ENCODE results near the gene SLC4A3.

Gene SLC4A3

DNA sequence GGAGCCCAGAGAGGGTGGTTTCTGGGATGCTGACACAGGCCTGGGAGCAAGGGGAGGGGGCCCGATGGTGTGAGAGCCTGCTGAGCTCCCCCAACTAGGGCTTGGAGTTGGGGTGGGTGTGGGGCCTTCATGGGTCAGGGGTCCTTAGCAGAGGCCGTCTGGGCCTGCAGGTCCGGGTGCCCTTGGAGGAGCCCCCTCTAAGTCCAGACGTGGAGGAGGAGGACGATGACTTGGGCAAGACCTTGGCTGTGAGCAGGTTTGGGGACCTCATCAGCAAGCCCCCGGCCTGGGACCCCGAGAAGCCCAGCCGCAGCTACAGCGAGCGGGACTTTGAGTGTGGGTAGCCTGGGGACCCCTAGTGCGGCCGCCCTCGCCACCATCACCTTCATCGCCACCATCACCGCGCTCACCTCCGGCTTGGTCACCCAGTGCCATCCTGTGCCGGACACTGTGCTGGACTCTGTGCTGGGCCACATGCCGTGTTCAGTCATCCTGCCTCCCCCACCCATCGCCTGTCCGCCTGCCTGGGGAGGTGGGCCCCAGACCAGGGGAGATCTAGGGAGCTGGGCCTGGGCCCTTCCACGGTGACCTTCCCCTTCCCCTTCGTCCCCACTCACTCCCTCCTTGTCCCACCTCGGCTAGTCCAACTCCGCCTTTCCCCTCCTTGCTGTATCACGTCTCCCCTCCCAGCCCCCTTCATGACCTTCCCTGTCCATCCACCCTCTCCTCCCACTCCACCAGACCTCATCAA is 980 bp downstream of the SLC4A3 start:
- Histone ChIP-seq H3K27ac (no peak overlapping the region), H3K9me3 (no peaks in the 10 kb centered on the region), H3K27me3 (peaks cover 76% of the 10 kb centered on the region), H3K4me3 (ENCODE audit: low read depth in 1 of 2, low read length in 1 of 2) (no peak overlapping the region), H3K36me3 (no peaks in the 10 kb centered on the region), H3K4me1 (ENCODE audit: control insufficient read depth in 1 of 2, insufficient read depth in 1 of 2, low read depth in 1 of 2, low read length in 1 of 2) (peaks cover 0 to 3% of the 10 kb centered on the region in 2 experiments)
- TF ChIP-seq CTCF (IDR thresholded peaks at IDR 0.05), result no peak

DNA sequence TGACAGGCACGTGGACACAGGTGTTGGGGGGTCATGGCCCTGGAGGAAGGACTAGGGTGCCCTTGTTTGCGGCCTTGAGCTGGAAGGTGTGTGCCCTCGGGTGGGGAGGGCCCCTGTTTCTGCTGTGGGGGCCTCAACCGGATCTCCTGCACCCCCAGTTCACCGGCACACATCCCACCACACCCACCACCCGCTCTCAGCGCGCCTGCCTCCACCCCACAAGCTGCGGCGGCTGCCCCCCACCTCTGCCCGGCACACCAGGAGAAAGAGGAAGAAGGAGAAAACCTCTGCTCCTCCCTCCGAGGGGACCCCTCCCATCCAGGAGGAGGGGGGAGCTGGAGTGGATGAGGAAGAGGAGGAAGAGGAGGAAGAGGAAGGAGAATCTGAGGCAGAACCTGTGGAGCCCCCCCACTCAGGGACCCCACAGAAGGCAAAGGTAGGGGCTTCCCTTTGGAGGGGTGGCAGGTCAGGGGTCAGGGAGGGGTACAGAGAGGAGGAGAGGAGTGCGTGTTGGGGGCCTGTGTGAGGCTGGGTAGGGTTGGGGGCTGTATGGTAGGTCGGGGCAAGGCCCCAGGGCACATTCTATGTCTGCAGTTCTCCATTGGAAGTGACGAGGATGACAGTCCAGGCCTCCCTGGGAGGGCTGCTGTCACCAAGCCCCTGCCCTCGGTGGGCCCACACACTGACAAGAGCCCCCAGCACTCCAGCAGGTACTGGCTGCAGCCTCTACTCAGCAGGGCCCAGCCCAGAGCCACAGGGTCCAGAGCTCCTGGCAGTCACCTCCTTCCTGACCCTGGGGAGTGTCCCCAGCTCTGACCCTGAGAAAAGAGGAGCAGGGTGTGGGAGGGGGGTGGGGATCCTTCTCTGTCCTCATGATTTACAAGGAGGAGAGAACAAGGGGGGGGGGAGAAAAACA is 1.8 kb downstream of the SLC4A3 start:
- H3K27ac ChIP-seq, result no peak overlapping the region
- H3K9me3 ChIP-seq, result no peaks in the 10 kb centered on the region
- no peak overlapping the region for H3K4me3 ChIP-seq (ENCODE audit: low read depth in 1 of 2, low read length in 1 of 2)
- H3K27me3 ChIP-seq, result peaks cover 69% of the 10 kb centered on the region
- TF ChIP-seq CTCF (IDR thresholded peaks at IDR 0.05), result no peak
- no peaks in the 10 kb centered on the region for H3K36me3 ChIP-seq
- peaks cover 0 to 3% of the 10 kb centered on the region in 2 experiments for H3K4me1 ChIP-seq (ENCODE audit: control insufficient read depth in 1 of 2, insufficient read depth in 1 of 2, low read depth in 1 of 2, low read length in 1 of 2)

DNA sequence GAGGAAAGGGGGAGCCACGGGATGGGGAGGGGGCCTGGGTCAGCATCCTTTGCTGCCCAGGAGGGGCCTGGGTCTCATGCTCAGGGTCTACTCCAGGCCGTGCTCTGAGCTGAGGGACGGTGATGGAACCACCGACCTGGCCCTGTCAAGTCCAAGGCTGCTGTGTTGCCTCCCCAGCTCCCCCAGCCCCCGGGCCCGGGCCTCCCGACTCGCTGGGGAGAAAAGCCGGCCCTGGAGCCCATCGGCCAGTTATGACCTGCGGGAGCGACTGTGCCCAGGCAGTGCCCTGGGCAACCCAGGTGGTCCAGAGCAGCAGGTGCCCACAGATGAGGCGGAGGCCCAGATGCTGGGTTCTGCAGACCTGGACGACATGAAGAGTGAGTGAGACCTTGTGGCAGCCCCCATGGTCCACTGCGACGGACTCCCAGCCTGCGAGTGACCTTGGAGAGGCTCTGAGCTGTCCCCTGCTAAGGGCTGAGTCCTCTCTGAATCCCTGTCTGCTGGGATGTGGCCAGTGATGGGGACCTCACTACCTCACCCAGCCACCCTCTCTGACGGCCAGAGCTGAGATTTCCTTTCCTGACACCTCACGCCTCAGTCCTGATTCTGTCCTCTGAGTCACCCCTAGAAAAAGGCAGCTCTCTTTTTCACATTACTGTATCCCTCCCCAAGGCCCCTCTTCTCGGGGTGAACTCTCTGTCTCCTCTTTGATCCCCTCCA is 2.7 kb downstream of the SLC4A3 start:
- H3K4me1 ChIP-seq (ENCODE audit: control insufficient read depth in 1 of 2, insufficient read depth in 1 of 2, low read depth in 1 of 2, low read length in 1 of 2), result peaks cover 0 to 3% of the 10 kb centered on the region in 2 experiments
- no peak overlapping the region for H3K4me3 ChIP-seq (ENCODE audit: low read depth in 1 of 2, low read length in 1 of 2)
- peaks cover 60% of the 10 kb centered on the region for H3K27me3 ChIP-seq
- no peak for TF ChIP-seq CTCF (IDR thresholded peaks at IDR 0.05)
- H3K36me3 ChIP-seq, result no peaks in the 10 kb centered on the region
- H3K9me3 ChIP-seq, result no peaks in the 10 kb centered on the region
- H3K27ac ChIP-seq, result no peak overlapping the region

DNA sequence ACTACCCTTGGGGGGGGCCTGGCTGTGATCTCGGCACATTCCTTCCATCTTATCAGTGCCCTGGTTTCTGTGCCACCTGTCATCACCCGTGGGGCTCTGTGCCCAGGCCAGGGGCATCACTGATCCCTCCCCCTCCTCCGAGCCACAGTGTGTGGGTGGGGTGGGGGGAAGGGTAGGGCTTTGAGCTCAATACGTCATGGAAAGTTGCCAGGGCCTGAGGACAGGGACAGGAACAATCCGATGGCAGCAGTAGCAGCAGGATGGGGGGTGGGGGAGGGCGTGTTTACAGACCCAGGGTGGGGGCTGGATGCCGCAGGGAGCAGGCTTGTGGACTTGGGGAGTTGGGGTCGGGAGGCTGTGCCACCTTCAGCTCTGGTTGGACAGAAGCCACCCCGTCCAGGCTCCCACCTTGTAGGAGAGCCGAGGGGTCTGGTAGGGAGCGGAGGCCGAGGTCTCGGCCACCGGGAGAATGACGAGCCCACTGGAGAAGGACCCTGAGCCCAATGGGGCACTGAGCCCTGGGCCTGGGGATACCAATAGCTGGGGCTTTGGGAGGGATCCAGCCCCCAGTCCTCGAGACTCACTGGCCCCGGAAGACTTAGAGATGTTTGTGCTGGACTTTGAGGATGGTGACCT is 3.5 kb downstream of the SLC4A3 start:
- H3K4me3 ChIP-seq (ENCODE audit: low read depth in 1 of 2, low read length in 1 of 2), result no peak overlapping the region
- peaks cover 0 to 3% of the 10 kb centered on the region in 2 experiments for H3K4me1 ChIP-seq (ENCODE audit: control insufficient read depth in 1 of 2, insufficient read depth in 1 of 2, low read depth in 1 of 2, low read length in 1 of 2)
- peaks cover 52% of the 10 kb centered on the region for H3K27me3 ChIP-seq
- no peaks in the 10 kb centered on the region for H3K9me3 ChIP-seq
- H3K27ac ChIP-seq, result no peak overlapping the region
- H3K36me3 ChIP-seq, result no peaks in the 10 kb centered on the region
- no peak for TF ChIP-seq CTCF (IDR thresholded peaks at IDR 0.05)

DNA sequence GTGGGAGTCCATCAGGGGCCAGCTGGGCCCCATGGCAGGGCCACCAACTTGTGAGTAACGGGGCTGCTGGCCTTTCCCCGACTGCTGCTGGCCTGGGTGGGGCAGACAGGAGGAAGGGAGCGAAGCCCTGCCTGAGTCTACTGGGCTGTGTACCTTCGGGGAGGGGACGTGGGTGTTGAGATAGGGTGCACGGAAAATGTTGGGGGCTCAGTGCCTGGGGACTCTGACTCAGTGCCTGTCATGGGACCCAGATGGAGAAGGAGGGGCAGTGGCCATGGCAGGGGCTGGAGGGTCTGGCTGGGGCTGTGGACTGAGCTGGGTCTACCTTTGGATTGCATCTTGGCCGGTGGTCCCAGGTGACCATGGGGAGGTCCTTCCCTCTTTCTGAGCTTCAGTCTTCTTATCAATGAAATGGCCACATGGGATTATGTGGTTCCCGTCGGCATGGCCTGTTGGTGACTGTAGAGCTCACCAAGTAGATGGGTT is 4.0 kb downstream of the SLC4A3 start:
- Histone ChIP-seq H3K4me1 (ENCODE audit: control insufficient read depth in 1 of 2, insufficient read depth in 1 of 2, low read depth in 1 of 2, low read length in 1 of 2) (peaks cover 0 to 3% of the 10 kb centered on the region in 2 experiments), H3K36me3 (no peaks in the 10 kb centered on the region), H3K9me3 (no peaks in the 10 kb centered on the region), H3K27me3 (peaks cover 47% of the 10 kb centered on the region), H3K27ac (no peak overlapping the region), H3K4me3 (ENCODE audit: low read depth in 1 of 2, low read length in 1 of 2) (no peak overlapping the region)
- TF ChIP-seq CTCF (IDR thresholded peaks at IDR 0.05), result no peak

Data from neutrophil (primary cell).